Measurements from ENCODE around the gene MME.

MME gene

DNA sequence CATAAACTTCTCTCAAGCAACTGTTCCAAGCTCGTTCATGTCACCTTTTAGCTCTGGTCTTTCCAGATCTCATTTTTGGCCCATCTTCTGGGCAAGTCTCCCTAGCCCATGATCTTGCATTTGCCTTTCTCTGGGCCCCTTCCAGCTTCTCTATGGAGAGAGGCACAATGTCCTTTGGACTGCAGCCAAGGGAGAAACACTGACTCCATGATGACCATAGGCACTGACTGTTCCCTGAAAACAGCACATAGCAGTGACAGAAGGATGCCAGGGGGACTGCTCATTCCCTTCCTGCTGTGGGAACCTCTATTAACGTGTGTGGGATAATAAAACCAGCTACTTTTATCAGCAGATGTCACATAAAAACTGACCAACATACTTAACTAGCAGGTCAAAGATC, 153.1 kb downstream of the MME start:
- TF ChIP-seq ZNF274 (IDR thresholded peaks at IDR 0.05; ENCODE audit: low read depth, low read length): no peak
- H3K4me3 ChIP-seq (ENCODE audit: low read length): no peak overlapping the region
